CD14-positive monocyte (primary cell): ENCODE data around the gene CYSLTR2. TPM values are rescaled to one million over a fixed set of nuclear protein-coding genes. Genes with fewer than 3 reads are reported as not detected.
A peak's percentile ranks its signal among the peaks of the same experiment; 100 is the strongest.

Experiments
- DNase-seq, 3 donors: peaks; one replicate each; pipeline ENCODE4 v3.0.0-alpha.2; 2011 to 2022
- H2AFZ ChIP-seq: 2 replicates; pipeline ENCODE4 v1.6.0; 2012; ENCODE audit warnings: mild to moderate bottlenecking, low read depth, low read length, inconsistent platforms; ENCODE audit not compliant: insufficient read depth, poor library complexity, severe bottlenecking
- H3K27ac ChIP-seq, 2 donors: 1 replicate in 1 of 2; 2 replicates in 1 of 2; pipeline ENCODE4 v1.5.1; 2012 to 2013; ENCODE audit warnings: low read length in 2 of 2, control low read depth in 1 of 2, inconsistent platforms in 1 of 2, low read depth in 1 of 2, mild to moderate bottlenecking in 1 of 2
- H3K27me3 ChIP-seq, 2 donors: one replicate each; pipeline versions ENCODE4 v1.6.0 to v1.6.1; 2011 to 2013; ENCODE audit warnings: low read length in 2 of 2; ENCODE audit not compliant: control insufficient read depth in 2 of 2, insufficient read depth in 2 of 2
- H3K36me3 ChIP-seq, 2 donors: replicated peaks in 1 of 2; 1 replicate in 1 of 2; 2 replicates in 1 of 2; pipeline versions ENCODE4 v1.5.1 to v1.6.1; 2012 to 2013; ENCODE audit warnings: low read length in 2 of 2, control low read depth in 1 of 2, inconsistent platforms in 1 of 2, mild to moderate bottlenecking in 1 of 2; ENCODE audit not compliant: insufficient read depth in 2 of 2, control insufficient read depth in 1 of 2
- H3K4me1 ChIP-seq, 2 donors: 1 replicate in 1 of 2; 2 replicates in 1 of 2; pipeline versions ENCODE4 v1.5.1 to v1.6.1; 2012 to 2013; ENCODE audit warnings: low read length in 2 of 2, control low read depth in 1 of 2, inconsistent platforms in 1 of 2, mild to moderate bottlenecking in 1 of 2, moderate library complexity in 1 of 2; ENCODE audit not compliant: insufficient read depth in 2 of 2, control insufficient read depth in 1 of 2
- H3K4me2 ChIP-seq: replicated peaks from 2 replicates; pipeline ENCODE3; 2012; ENCODE audit warnings: low read length, moderate library complexity, mild to moderate bottlenecking; ENCODE audit not compliant: poor library complexity, severe bottlenecking; ENCODE audit errors: extremely low read depth
- H3K4me3 ChIP-seq, 3 experiments: fragments of 200-600 bp in 1 of 3; sonication (generic) in 1 of 3; replicated peaks in 1 of 3; 1 replicate in 2 of 3; 2 replicates in 1 of 3; pipeline ENCODE4 v1.5.1; 2011 to 2013; ENCODE audit warnings: low read length in 3 of 3, mild to moderate bottlenecking in 3 of 3, control low read depth in 2 of 3, low read depth in 2 of 3, inconsistent platforms in 1 of 3, moderate library complexity in 1 of 3
- H3K79me2 ChIP-seq: 2 replicates; pipeline ENCODE4 v1.6.0; 2012; ENCODE audit warnings: mild to moderate bottlenecking, control low read depth, inconsistent platforms, low read length, moderate library complexity; ENCODE audit not compliant: insufficient read depth
- H3K9ac ChIP-seq: 2 replicates; pipeline ENCODE4 v1.6.0; 2017; ENCODE audit warnings: low read length, mild to moderate bottlenecking; ENCODE audit not compliant: insufficient read depth, poor library complexity, severe bottlenecking
- H3K9me3 ChIP-seq, 2 donors: replicated peaks in 1 of 2; 1 replicate in 1 of 2; 2 replicates in 1 of 2; pipeline versions ENCODE4 v1.5.1 to v1.6.1; 2012 to 2013; ENCODE audit warnings: low read length in 2 of 2, control low read depth in 1 of 2; ENCODE audit not compliant: control insufficient read depth in 1 of 2, insufficient read depth in 1 of 2
- H4K20me1 ChIP-seq: 2 replicates; pipeline ENCODE4 v1.6.0; 2012; ENCODE audit warnings: mild to moderate bottlenecking, low read length, control low read depth, moderate library complexity; ENCODE audit not compliant: insufficient read depth
- H3K27ac Mint-ChIP-seq, 7 donors: one replicate each; pipeline ENCODE4 v1.8.0; 2020; ENCODE audit warnings: mild to moderate bottlenecking in 7 of 7, mixed read lengths in 7 of 7, moderate library complexity in 6 of 7, inconsistent platforms in 2 of 7
- H3K27me3 Mint-ChIP-seq, 3 donors: one replicate each; pipeline ENCODE4 v1.8.0; 2021 to 2022; ENCODE audit warnings: low read depth in 3 of 3, mild to moderate bottlenecking in 3 of 3, mixed read lengths in 3 of 3, moderate library complexity in 3 of 3, inconsistent platforms in 1 of 3
- H3K36me3 Mint-ChIP-seq, 2 donors: one replicate each; pipeline ENCODE4 v1.8.0; 2020; ENCODE audit warnings: mixed read lengths in 2 of 2, inconsistent platforms in 1 of 2, mild to moderate bottlenecking in 1 of 2
- H3K4me1 Mint-ChIP-seq: one replicate; pipeline ENCODE4 v1.8.0; 2020; ENCODE audit warnings: mild to moderate bottlenecking, mixed read lengths
- H3K4me3 Mint-ChIP-seq, 2 donors: one replicate each; pipeline ENCODE4 v1.8.0; 2020; ENCODE audit warnings: mild to moderate bottlenecking in 2 of 2, mixed read lengths in 2 of 2, moderate library complexity in 1 of 2
- H3K9me3 Mint-ChIP-seq, 7 donors: one replicate each; pipeline ENCODE4 v1.8.0; 2020 to 2022; ENCODE audit warnings: mixed read lengths in 7 of 7, mild to moderate bottlenecking in 6 of 7, moderate library complexity in 6 of 7, inconsistent platforms in 2 of 7
- WGBS: methylation state at CpG from one replicate; pipeline ENCODE4 v1.1.5; 2013; ENCODE audit warnings: missing lambda C conversion rate; ENCODE audit not compliant: insufficient coverage; 5-methylcytosine and 5-hydroxymethylcytosine counted together
- intact Hi-C, 2 donors: fragments of 100-400 bp; cut with micrococcal nuclease; formaldehyde crosslinking; loops; one replicate each; pipeline versions ENCODE4 v1.15.0 to v1.15.1; 2023
- polyA plus RNA-seq, 3 donors: library from polyadenylated mRNA; depleted of rRNA in 1 of 3; unstranded in 2 of 3; stranded (reverse) in 1 of 3; fragments of 300-500 nt in 2 of 3; fragments of >200 nt in 1 of 3; fragmentation: Illumina TruSeq in 2 of 3; gene quantifications; 1 replicate in 2 of 3; 2 replicates in 1 of 3; pipeline ENCODE4 v1.2.3, GENCODE V29; 2012 to 2021
- TF ChIP-seq, protein P1 (sequence below): fragments of 200-600 bp; IDR thresholded peaks from one replicate; pipeline ENCODE4 v1.8.0; 2022; ENCODE audit warnings: antibody characterized with exemption, mild to moderate bottlenecking

Gene CYSLTR2
- polyA plus RNA-seq, 3 donors = 1.9 to 6.5 (median 4.1) TPM

DNA sequence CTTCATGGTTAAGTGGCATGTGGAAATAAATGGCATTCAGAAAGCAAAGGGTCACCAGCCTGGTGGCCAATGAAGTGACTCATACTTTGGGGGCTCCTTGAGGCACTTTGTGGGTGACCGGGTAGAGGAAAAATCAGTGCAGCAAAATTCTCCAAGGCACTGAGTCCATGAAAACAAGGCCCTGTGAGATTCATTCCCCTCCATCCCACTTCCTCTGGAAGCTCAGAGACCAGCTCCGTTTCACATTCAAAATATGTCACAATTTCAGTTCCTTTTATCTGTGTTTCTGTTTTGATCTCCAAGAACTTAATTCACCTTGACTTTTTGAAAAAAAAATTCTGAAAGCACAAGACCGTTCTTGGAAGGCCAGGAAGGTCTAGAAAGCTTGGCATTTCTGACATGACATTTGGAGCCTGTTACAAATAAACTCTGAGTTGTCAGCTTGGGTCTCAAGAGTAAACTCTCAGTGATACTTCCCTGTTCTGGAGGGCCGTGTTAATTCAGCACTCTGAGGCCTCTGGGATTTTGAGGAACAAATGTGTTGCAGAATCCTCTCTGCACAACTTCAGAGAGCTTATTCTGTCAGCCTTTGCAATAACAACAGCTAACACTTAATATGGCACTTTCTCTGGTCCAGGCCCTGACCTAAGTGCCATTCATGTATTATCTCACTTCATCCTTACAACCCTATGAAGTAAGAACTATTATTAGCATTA lies 6.8 kb downstream of the CYSLTR2 start:
- Mint-ChIP-seq H3K4me1 (peaks cover 53% of the 10 kb centered on the region), H3K4me3 (peak overlapping the region; percentile 53 to 79), H3K27ac (peak overlapping the region; percentile 97 to 99 (median 98)), H3K36me3 (peaks cover 7 to 17% of the 10 kb centered on the region in 2 donors), H3K9me3 (peaks cover 4 to 17% (median 10%) of the 10 kb centered on the region in 7 donors), H3K27me3 (peaks cover 0 to 3% (median 0%) of the 10 kb centered on the region in 3 donors)
- no peaks in the 10 kb centered on the region for H3K79me2 ChIP-seq
- no peaks in the 10 kb centered on the region for H3K36me3 ChIP-seq
- H3K9me3 ChIP-seq = peaks cover 0 to 2% of the 10 kb centered on the region in 2 donors
- no peaks in the 10 kb centered on the region for H3K27me3 ChIP-seq
- peak overlapping the region; percentile 70 to 87 for H3K27ac ChIP-seq
- TF ChIP-seq, protein P1, sequence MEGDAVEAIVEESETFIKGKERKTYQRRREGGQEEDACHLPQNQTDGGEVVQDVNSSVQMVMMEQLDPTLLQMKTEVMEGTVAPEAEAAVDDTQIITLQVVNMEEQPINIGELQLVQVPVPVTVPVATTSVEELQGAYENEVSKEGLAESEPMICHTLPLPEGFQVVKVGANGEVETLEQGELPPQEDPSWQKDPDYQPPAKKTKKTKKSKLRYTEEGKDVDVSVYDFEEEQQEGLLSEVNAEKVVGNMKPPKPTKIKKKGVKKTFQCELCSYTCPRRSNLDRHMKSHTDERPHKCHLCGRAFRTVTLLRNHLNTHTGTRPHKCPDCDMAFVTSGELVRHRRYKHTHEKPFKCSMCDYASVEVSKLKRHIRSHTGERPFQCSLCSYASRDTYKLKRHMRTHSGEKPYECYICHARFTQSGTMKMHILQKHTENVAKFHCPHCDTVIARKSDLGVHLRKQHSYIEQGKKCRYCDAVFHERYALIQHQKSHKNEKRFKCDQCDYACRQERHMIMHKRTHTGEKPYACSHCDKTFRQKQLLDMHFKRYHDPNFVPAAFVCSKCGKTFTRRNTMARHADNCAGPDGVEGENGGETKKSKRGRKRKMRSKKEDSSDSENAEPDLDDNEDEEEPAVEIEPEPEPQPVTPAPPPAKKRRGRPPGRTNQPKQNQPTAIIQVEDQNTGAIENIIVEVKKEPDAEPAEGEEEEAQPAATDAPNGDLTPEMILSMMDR = no peak
- H2AFZ ChIP-seq = no peak overlapping the region
- intact Hi-C loops = loop anchor here in 1 of 2 donors (10.0 kb wide), 1 partner anchor 74 kb away; no protein-coding TSS in a partner anchor
- peaks cover 58 to 60% of the 10 kb centered on the region in 2 donors for H3K4me1 ChIP-seq
- peak overlapping the region; percentile 61 for H3K4me2 ChIP-seq
- peak overlapping the region in 1 of 3 experiments; percentile 49 for H3K4me3 ChIP-seq
- DNase-seq = peak; percentile 81 to 91 (median 87)
- H3K9ac ChIP-seq = peak overlapping the region; percentile 32
- no peaks in the 10 kb centered on the region for H4K20me1 ChIP-seq
- 0% methylated on average over 3 of the region's 4 CpGs for WGBS

GRCh38 chr13:48661107-48661506 lies 7.4 kb downstream of the CYSLTR2 start:
- Histone ChIP-seq H3K27me3 (no peaks in the 10 kb centered on the region), H2AFZ (no peak overlapping the region), H3K9ac (no peak overlapping the region), H3K4me1 (peaks cover 54 to 56% of the 10 kb centered on the region in 2 donors), H3K4me2 (peak overlapping the region; percentile 14), H4K20me1 (no peaks in the 10 kb centered on the region), H3K27ac (peak overlapping the region; percentile 68), H3K79me2 (no peaks in the 10 kb centered on the region), H3K4me3 (no peak overlapping the region), H3K9me3 (peaks cover 0 to 8% of the 10 kb centered on the region in 2 donors), H3K36me3 (no peaks in the 10 kb centered on the region)
- Mint-ChIP-seq H3K27me3 (peaks cover 0 to 3% (median 0%) of the 10 kb centered on the region in 3 donors), H3K36me3 (peaks cover 8 to 18% of the 10 kb centered on the region in 2 donors), H3K4me3 (no peak overlapping the region), H3K4me1 (peaks cover 53% of the 10 kb centered on the region), H3K9me3 (peaks cover 9 to 23% (median 14%) of the 10 kb centered on the region in 7 donors), H3K27ac (peak overlapping the region; percentile 76 to 97 (median 88))
- intact Hi-C loops = loop anchor here in 1 of 2 donors (10.0 kb wide), 1 partner anchor 74 kb away; no protein-coding TSS in a partner anchor
- DNase-seq = no peak
- 96% methylated on average over 4 of the region's 5 CpGs for WGBS
- TF ChIP-seq, protein P1 = no peak
